ENCODE measurements around the gene MIER2. TPM values are rescaled to one million over a fixed set of nuclear protein-coding genes. Genes with fewer than 3 reads are reported as not detected.
"Not testable (repeated sequence)": the region's sequence is repeated elsewhere in the genome, so short reads cannot be mapped to it uniquely, and the experiment has no call there.

Gene MIER2
- total RNA-seq: 12.7 and 18.4 TPM in 2 replicates

GRCh38 chr19:344625-345319, at the start of gene MIER2:
MIER2 (minus strand) TSS chr19:344796; CDS start chr19:344782, 14 bp downstream.
- no peak for DNase-seq (ENCODE audit: low read depth)
- H3K36me3 ChIP-seq (ENCODE audit: control insufficient read depth, insufficient read depth, low read length): no peaks in the 10 kb centered on the region
- no peak for TF ChIP-seq CTCF (IDR thresholded peaks at IDR 0.05; ENCODE audit: insufficient read depth, low read length, poor library complexity, severe bottlenecking)
- peaks cover 5% of the 10 kb centered on the region for H3K27me3 ChIP-seq (ENCODE audit: control insufficient read depth, insufficient read depth, low read length)
- H3K4me3 ChIP-seq (ENCODE audit: low read depth, low read length): peak within 1 kb of the TSS; percentile 63

GRCh38 chr19:393560-393959, 49.0 kb upstream of the MIER2 start:
- not testable (repeated sequence) for H3K36me3 ChIP-seq (ENCODE audit: control insufficient read depth, insufficient read depth, low read length); H3K4me3 ChIP-seq (ENCODE audit: low read depth, low read length)
- peaks cover 16% of the 10 kb centered on the region for H3K27me3 ChIP-seq (ENCODE audit: control insufficient read depth, insufficient read depth, low read length)

GRCh38 chr19:392375-392970, 47.9 kb upstream of the MIER2 start:
- H3K36me3 ChIP-seq (ENCODE audit: control insufficient read depth, insufficient read depth, low read length): no peaks in the 10 kb centered on the region
- TF ChIP-seq CTCF (IDR thresholded peaks at IDR 0.05; ENCODE audit: insufficient read depth, low read length, poor library complexity, severe bottlenecking): no peak
- DNase-seq (ENCODE audit: low read depth): no peak
- H3K4me3 ChIP-seq (ENCODE audit: low read depth, low read length): no peak overlapping the region
- H3K27me3 ChIP-seq (ENCODE audit: control insufficient read depth, insufficient read depth, low read length): peaks cover 11% of the 10 kb centered on the region

More at GRCh38 chr19:393560-393959, 49.0 kb upstream of the MIER2 start:
- not testable (repeated sequence) for DNase-seq (ENCODE audit: low read depth)

- no peak for TF ChIP-seq CTCF (IDR thresholded peaks at IDR 0.05; ENCODE audit: insufficient read depth, low read length, poor library complexity, severe bottlenecking)
Measured at GRCh38 chr19:391726-392374, 47.3 kb upstream of the MIER2 start.

GRCh38 chr19:391207-391557, 46.6 kb upstream of the MIER2 start:
- Histone ChIP-seq H3K4me3 (ENCODE audit: low read depth, low read length) (no peak overlapping the region), H3K36me3 (ENCODE audit: control insufficient read depth, insufficient read depth, low read length) (no peaks in the 10 kb centered on the region), H3K27me3 (ENCODE audit: control insufficient read depth, insufficient read depth, low read length) (peaks cover 11% of the 10 kb centered on the region)
- DNase-seq (ENCODE audit: low read depth): no peak
- TF ChIP-seq CTCF (IDR thresholded peaks at IDR 0.05; ENCODE audit: insufficient read depth, low read length, poor library complexity, severe bottlenecking): no peak

More at GRCh38 chr19:391726-392374, 47.3 kb upstream of the MIER2 start:
- no peak overlapping the region for H3K4me3 ChIP-seq (ENCODE audit: low read depth, low read length)
- H3K36me3 ChIP-seq (ENCODE audit: control insufficient read depth, insufficient read depth, low read length): no peaks in the 10 kb centered on the region
- peaks cover 11% of the 10 kb centered on the region for H3K27me3 ChIP-seq (ENCODE audit: control insufficient read depth, insufficient read depth, low read length)
- no peak for DNase-seq (ENCODE audit: low read depth)

- TF ChIP-seq CTCF (IDR thresholded peaks at IDR 0.05; ENCODE audit: insufficient read depth, low read length, poor library complexity, severe bottlenecking): no peak
- H3K36me3 ChIP-seq (ENCODE audit: control insufficient read depth, insufficient read depth, low read length): no peaks in the 10 kb centered on the region
- no peak overlapping the region for H3K4me3 ChIP-seq (ENCODE audit: low read depth, low read length)
- no peak for DNase-seq (ENCODE audit: low read depth)
- peaks cover 11% of the 10 kb centered on the region for H3K27me3 ChIP-seq (ENCODE audit: control insufficient read depth, insufficient read depth, low read length)
Measured at GRCh38 chr19:390386-391206, 46.0 kb upstream of the MIER2 start.

Data from kidney epithelial cell (primary cell).